GM12878 (cell line): ENCODE measurements around the gene SPAG9. TPM values are rescaled to one million over a fixed set of nuclear protein-coding genes. Genes with fewer than 3 reads are reported as not detected.

Experiments used
- ATAC-seq: fragments of 200-7000 bp; cut with Tn5 transposase; 3 replicates; pipeline ENCODE4 v1.9.1; 2020; ENCODE audit warnings: mild to moderate bottlenecking, moderate library complexity
- BruUV-seq: library from RNA; stranded (reverse); fragments of 400-500 nt; replicated peaks from 2 replicates; lab custom pipeline; 2021; lab: Mats Ljungman, UMichigan
- CTCF ChIA-PET: fragments of 300-600 bp; sonication (Branson Sonifier 250); formaldehyde crosslinking; extraction: SDS; loops from one replicate; lab custom pipeline; 2021; ENCODE audit warnings: inconsistent platforms; lab: Yijun Ruan, JAX
- POLR2A ChIA-PET: fragments of 350-600 bp; formaldehyde crosslinking; extraction: SDS; loops from one replicate; lab custom pipeline; 2021; ENCODE audit warnings: inconsistent platforms; lab: Charles Lee
- RAD21 ChIA-PET: fragments of 300-600 bp; sonication (Branson Sonifier 250); formaldehyde crosslinking; loops from one replicate; lab custom pipeline; 2023; ENCODE audit warnings: antibody characterized with exemption; ENCODE audit not compliant: unreplicated experiment; lab: Charles Lee
- SMC1A ChIA-PET: fragments of 300-600 bp; sonication (Branson Sonifier 250); formaldehyde crosslinking; loops from one replicate; lab custom pipeline; 2023; ENCODE audit not compliant: unreplicated experiment, uncharacterized antibody; lab: Charles Lee
- DNase-seq: peaks from one replicate; pipeline ENCODE4 v3.0.0-alpha.2; 2011; ENCODE audit warnings: low read depth, low spot score
- FAIRE-seq: peaks from 3 replicates; lab custom pipeline; 2011; peaks lifted over from hg19 to GRCh38; lab: Jason Lieb, UNC
- H2AFZ ChIP-seq: 2 replicates; pipeline ENCODE4 v1.6.0; 2011; ENCODE audit warnings: low read depth, low read length, control low read depth; ENCODE audit not compliant: control insufficient read depth
- H3K27ac ChIP-seq: 2 replicates; pipeline ENCODE4 v1.5.1; 2011; ENCODE audit warnings: control low read depth; ENCODE audit not compliant: control insufficient read depth, insufficient read depth
- H3K27me3 ChIP-seq, 2 experiments: replicated peaks in 1 of 2; 2 replicates each; pipeline versions ENCODE4 v1.6.0 to v1.6.1; 2011; ENCODE audit warnings: low read length in 1 of 2; ENCODE audit not compliant: control insufficient read depth in 2 of 2, insufficient read depth in 2 of 2
- H3K36me3 ChIP-seq, 2 experiments: 2 replicates each; pipeline ENCODE4 v1.5.1; 2011; ENCODE audit warnings: low read length in 1 of 2; ENCODE audit not compliant: control insufficient read depth in 2 of 2, insufficient read depth in 2 of 2
- H3K4me1 ChIP-seq: 2 replicates; pipeline ENCODE4 v1.6.1; 2011; ENCODE audit warnings: mild to moderate bottlenecking, low read length, moderate library complexity, mixed read lengths; ENCODE audit not compliant: control insufficient read depth, insufficient read depth
- H3K4me2 ChIP-seq: 2 replicates; pipeline ENCODE4 v1.6.0; 2011; ENCODE audit warnings: control low read depth; ENCODE audit not compliant: control insufficient read depth, insufficient read depth
- H3K4me3 ChIP-seq: fragments of 200-600 bp; sonication (generic); 2 replicates; pipeline ENCODE4 v1.5.1; 2016
- H3K79me2 ChIP-seq: 2 replicates; pipeline ENCODE4 v1.6.0; 2011; ENCODE audit warnings: low read length; ENCODE audit not compliant: control insufficient read depth, insufficient read depth
- H3K9ac ChIP-seq: 2 replicates; pipeline ENCODE4 v1.8.0; 2011; ENCODE audit warnings: low read length, control low read depth, mixed read lengths; ENCODE audit not compliant: control insufficient read depth, insufficient read depth
- H3K9me3 ChIP-seq: replicated peaks from 3 replicates; pipeline ENCODE4 v1.5.1; 2011; ENCODE audit warnings: mild to moderate bottlenecking, low read length; ENCODE audit not compliant: control insufficient read depth, insufficient read depth
- H4K20me1 ChIP-seq: 2 replicates; pipeline ENCODE4 v1.6.0; 2011; ENCODE audit not compliant: control insufficient read depth, insufficient read depth
- BHLHE40 ChIP-seq, 2 experiments: fragments of 450-650 bp in 1 of 2; IDR thresholded peaks; 2 replicates each; pipeline ENCODE4 v1.6.1; 2011 to 2017; ENCODE audit warnings: low read depth in 2 of 2, borderline replicate concordance in 1 of 2, improper control_type of control experiment in 1 of 2, low read length in 1 of 2, mild to moderate bottlenecking in 1 of 2
- E2F8 ChIP-seq: fragments of 450-650 bp; IDR thresholded peaks from 2 replicates; pipeline ENCODE4 v1.6.1; 2018; ENCODE audit warnings: mild to moderate bottlenecking, low read depth, moderate library complexity; ENCODE audit not compliant: partially characterized antibody
- WGBS: methylation state at CpG from one replicate; pipeline ENCODE4 v1.1.6; 2016; ENCODE audit warnings: low lambda C conversion rate; ENCODE audit not compliant: insufficient replicate concordance, insufficient coverage; ENCODE audit errors: missing lambda C conversion rate; 5-methylcytosine and 5-hydroxymethylcytosine counted together
- in situ Hi-C: fragments of 300-500 bp; cut with MboI; formaldehyde crosslinking; loops from 9 replicates; pipeline ENCODE4 v1.14.3; 2018; ENCODE audit warnings: mixed read lengths
- intact Hi-C: fragments of 100-400 bp; cut with micrococcal nuclease; formaldehyde crosslinking; loops from one replicate; pipeline ENCODE4 v1.14.2; 2022; ENCODE audit not compliant: unreplicated experiment
- polyA plus RNA-seq, 11 experiments: library from polyadenylated mRNA; depleted of rRNA in 4 of 11; unstranded in 6 of 11; stranded (reverse) in 5 of 11; fragments of >200 nt; fragmentation: Nextera tagmentation in 4 of 11; fragmentation: Illumina TruSeq in 1 of 11; extraction: Ambion mirVana in 4 of 11; extraction: Trizol in 1 of 11; gene quantifications; 1 replicate in 1 of 11; 2 replicates in 10 of 11; pipeline versions ENCODE4 v1.2.1 to v1.2.3, GENCODE V29; 2011 to 2016; ENCODE audit warnings: inconsistent platforms in 2 of 11, missing spikeins in 2 of 11, low read depth in 1 of 11
- total RNA-seq, 4 experiments: library from RNA; depleted of rRNA in 3 of 4; stranded (reverse); fragments of >200 nt in 3 of 4; fragmentation: Illumina TruSeq in 1 of 4; extraction: Trizol in 1 of 4; gene quantifications; 2 replicates each; pipeline versions ENCODE4 v1.2.1 to v1.2.3, GENCODE V29; 2013 to 2021

The SPAG9 gene
- total and polyA plus RNA-seq, 10 of the 15 experiments (the other 5 are each of a cell fraction or from before 2014, with no cell fraction given), result 6.6 to 42.0 (median 24.9) TPM

GRCh38 chr17:50952013-50952412 is 168.7 kb downstream of the SPAG9 start:
- ChIA-PET RAD21 (interaction anchor here (1.1 to 1.6 kb wide), 2 partner anchors 91 to 99 kb away, joined by 5 to 7 read pairs; no protein-coding TSS in a partner anchor), SMC1A (interaction anchor here (1.0 to 5.1 kb wide), 4 partner anchors 8 to 99 kb away, joined by 3 to 67 read pairs (median 5); no protein-coding TSS in a partner anchor)
- FAIRE-seq, result no peak
- Histone ChIP-seq H3K27me3 (no peaks in the 10 kb centered on the region), H3K9ac (no peak overlapping the region), H3K4me2 (no peak overlapping the region)
- DNase-seq, result no peak
- no peak for ATAC-seq
- TF ChIP-seq BHLHE40 (IDR thresholded peaks at IDR 0.05; ENCODE audit: borderline replicate concordance in 1 of 2, low read depth in 2 of 2, low read length in 1 of 2) (0 out of 4 replicates have a peak, but pooled peaks of 1 of the 2 experiments have one; percentile 38), E2F8 (no peak)
- TF ChIP-seq, all 136 proteins: peak for 1
- no TSS peak for BruUV-seq
- H3K27ac ChIP-seq, result no peak overlapping the region
- no peaks in the 10 kb centered on the region for H3K79me2 ChIP-seq
- no peaks in the 10 kb centered on the region for H3K9me3 ChIP-seq
- intact Hi-C loops (loop anchor here (10.0 kb wide), 1 partner anchor 407 kb away; the partner anchor contains the start of gene SPATA20), in situ Hi-C loops (loop anchor here (5.0 to 10.0 kb wide), 3 partner anchors 100 to 407 kb away; partner anchors contain the start of gene SPATA20)
- no peak overlapping the region for H3K4me3 ChIP-seq
- no peak overlapping the region for H2AFZ ChIP-seq
- H4K20me1 ChIP-seq, result no peaks in the 10 kb centered on the region
- WGBS, result 35% methylated on average over 5 of the region's 5 CpGs
- POLR2A ChIA-PET, result no interaction called here
- H3K4me1 ChIP-seq, result peaks cover 20% of the 10 kb centered on the region
- CTCF ChIA-PET, result interaction anchor here (1.2 to 12.2 kb wide), 4 partner anchors 17 to 169 kb away, joined by 4 to 309 read pairs (median 7); no protein-coding TSS in a partner anchor
- H3K36me3 ChIP-seq, result no peaks in the 10 kb centered on the region
